GM19467 (cell line): ENCODE measurements around the gene CLMN.

Experiments used
- ATAC-seq: cut with Tn5 transposase; IDR thresholded peaks from one replicate; pipeline ENCODE4 v1.9.1; 2021; ENCODE audit warnings: mild to moderate bottlenecking, moderate library complexity; ENCODE audit not compliant: unreplicated experiment

CLMN gene

GRCh38 chr14:95305940-95306339 is 13.8 kb downstream of the CLMN start:
- ATAC-seq: no peak

- no peak for ATAC-seq
Measured at GRCh38 chr14:95305145-95305544, 14.6 kb downstream of the CLMN start.

- ATAC-seq: no peak
Measured at GRCh38 chr14:95304342-95304741, 15.4 kb downstream of the CLMN start.

- ATAC-seq: no peak
Measured at GRCh38 chr14:95303552-95303951, 16.2 kb downstream of the CLMN start.

GRCh38 chr14:95302667-95303506 is 16.8 kb downstream of the CLMN start:
- ATAC-seq: no peak

GRCh38 chr14:95301527-95302187 is 18.1 kb downstream of the CLMN start:
- no peak for ATAC-seq

GRCh38 chr14:95300697-95301526 is 18.8 kb downstream of the CLMN start:
- ATAC-seq: no peak

GRCh38 chr14:95300002-95300696 is 19.6 kb downstream of the CLMN start:
- ATAC-seq: no peak

GRCh38 chr14:95299271-95299670 is 20.4 kb downstream of the CLMN start:
- ATAC-seq: no peak

- no peak for ATAC-seq
Measured at GRCh38 chr14:95297832-95298231, 21.9 kb downstream of the CLMN start.

- no peak for ATAC-seq
Measured at GRCh38 chr14:95296966-95297365, 22.7 kb downstream of the CLMN start.

- ATAC-seq: no peak
Measured at GRCh38 chr14:95295600-95296376, 23.9 kb downstream of the CLMN start.

GRCh38 chr14:95294834-95295599 is 24.7 kb downstream of the CLMN start:
- ATAC-seq: no peak

GRCh38 chr14:95294320-95294719 is 25.4 kb downstream of the CLMN start:
- ATAC-seq: no peak

GRCh38 chr14:95293449-95293848 is 26.3 kb downstream of the CLMN start:
- ATAC-seq: no peak

- ATAC-seq: no peak
Measured at GRCh38 chr14:95292660-95293425, 26.9 kb downstream of the CLMN start.

- no peak for ATAC-seq
Measured at GRCh38 chr14:95291859-95292542, 27.7 kb downstream of the CLMN start.

GRCh38 chr14:95290871-95291431 is 28.8 kb downstream of the CLMN start:
- no peak for ATAC-seq
